Glomerular visceral epithelial cell (primary cell): ENCODE results near the gene PHETA2.

Experiments used
- DNase-seq: peaks from one replicate; pipeline ENCODE4 v3.0.0-alpha.2; 2016; ENCODE audit errors: extremely low spot score

The PHETA2 gene

GRCh38 chr22:42074132-42074811 lies at the start of gene PHETA2:
Gene PHETA2 (plus strand): TSS chr22:42074248. CDS start chr22:42077294, 3,046 bp downstream.
- DNase-seq = no peak

GRCh38 chr22:42025421-42025820 lies 48.6 kb upstream of the PHETA2 start:
- DNase-seq = no peak

GRCh38 chr22:42026705-42027104 lies 47.3 kb upstream of the PHETA2 start:
- no peak for DNase-seq

GRCh38 chr22:42033263-42034181 lies 40.5 kb upstream of the PHETA2 start:
- no peak for DNase-seq

- no peak for DNase-seq
Observed at GRCh38 chr22:42035256-42035655, 38.8 kb upstream of the PHETA2 start.

- DNase-seq = no peak
Observed at GRCh38 chr22:42039271-42039670, 34.8 kb upstream of the PHETA2 start.

GRCh38 chr22:42041784-42042183 lies 32.3 kb upstream of the PHETA2 start:
- DNase-seq = no peak

- DNase-seq = no peak
Observed at GRCh38 chr22:42050641-42051180, 23.3 kb upstream of the PHETA2 start.

GRCh38 chr22:42052765-42053164 lies 21.3 kb upstream of the PHETA2 start:
- no peak for DNase-seq

GRCh38 chr22:42056757-42057511 lies 17.1 kb upstream of the PHETA2 start:
- DNase-seq = no peak

- no peak for DNase-seq
Observed at GRCh38 chr22:42060489-42060888, 13.6 kb upstream of the PHETA2 start.

GRCh38 chr22:42061041-42061440 lies 13.0 kb upstream of the PHETA2 start:
- no peak for DNase-seq

GRCh38 chr22:42062506-42063170 lies 11.4 kb upstream of the PHETA2 start:
- DNase-seq = no peak

GRCh38 chr22:42064629-42065028 lies 9.4 kb upstream of the PHETA2 start:
- no peak for DNase-seq

GRCh38 chr22:42065438-42066125 lies 8.5 kb upstream of the PHETA2 start:
- DNase-seq = no peak

- no peak for DNase-seq
Observed at GRCh38 chr22:42066126-42066761, 7.8 kb upstream of the PHETA2 start.

- DNase-seq = no peak
Observed at GRCh38 chr22:42066937-42067336, 7.1 kb upstream of the PHETA2 start.

GRCh38 chr22:42067671-42068251 lies 6.3 kb upstream of the PHETA2 start:
- no peak for DNase-seq

GRCh38 chr22:42068291-42068690 lies 5.8 kb upstream of the PHETA2 start:
- DNase-seq = no peak
